ENCODE results near the gene DEFB124. TPM values are rescaled to one million over a fixed set of nuclear protein-coding genes. Genes with fewer than 3 reads are reported as not detected.
"Not testable (repeated sequence)": the region's sequence is repeated elsewhere in the genome, so short reads cannot be mapped to it uniquely, and the experiment has no call there.

The DEFB124 gene
- total and polyA plus RNA-seq, 9 donors: 0.41 to 1.7 (median 1.2) TPM; not detected in 1

- no CpG with 5 or more reads among the region's 48 CpGs for WGBS (ENCODE audit: insufficient coverage)
- not testable (repeated sequence) for H3K27me3 ChIP-seq (ENCODE audit: control insufficient read depth, insufficient read depth, low read length); H3K4me1 ChIP-seq (ENCODE audit: control insufficient read depth, insufficient read depth, low read length); H3K9me3 ChIP-seq (replicated peaks; ENCODE audit: control insufficient read depth, low read depth, low read length); DNase-seq; H3K4me3 ChIP-seq (ENCODE audit: low read length); H3K27ac ChIP-seq (ENCODE audit: low read length); H3K36me3 ChIP-seq (ENCODE audit: control insufficient read depth, insufficient read depth, low read length)
Measured at GRCh38 chr20:31426891-31427551, 47.9 kb downstream of the DEFB124 start.

GRCh38 chr20:31425797-31426196, 49.1 kb downstream of the DEFB124 start:
- H3K36me3 ChIP-seq (ENCODE audit: control insufficient read depth, insufficient read depth, low read length): no peaks in the 10 kb centered on the region
- DNase-seq: no peak
- no peaks in the 10 kb centered on the region for H3K27me3 ChIP-seq (ENCODE audit: control insufficient read depth, insufficient read depth, low read length)
- no peaks in the 10 kb centered on the region for H3K9me3 ChIP-seq (replicated peaks; ENCODE audit: control insufficient read depth, low read depth, low read length)
- no peak overlapping the region for H3K4me3 ChIP-seq (ENCODE audit: low read length)
- no peaks in the 10 kb centered on the region for H3K4me1 ChIP-seq (ENCODE audit: control insufficient read depth, insufficient read depth, low read length)
- no peak overlapping the region for H3K27ac ChIP-seq (ENCODE audit: low read length)

GRCh38 chr20:31418307-31418706, 56.6 kb downstream of the DEFB124 start:
- Histone ChIP-seq H3K4me3 (ENCODE audit: low read length) (no peak overlapping the region), H3K27ac (ENCODE audit: low read length) (no peak overlapping the region), H3K36me3 (ENCODE audit: control insufficient read depth, insufficient read depth, low read length) (no peaks in the 10 kb centered on the region), H3K9me3 (replicated peaks; ENCODE audit: control insufficient read depth, low read depth, low read length) (peaks cover 2% of the 10 kb centered on the region), H3K27me3 (ENCODE audit: control insufficient read depth, insufficient read depth, low read length) (no peaks in the 10 kb centered on the region), H3K4me1 (ENCODE audit: control insufficient read depth, insufficient read depth, low read length) (no peaks in the 10 kb centered on the region)
- WGBS (ENCODE audit: insufficient coverage): no CpG with 5 or more reads among the region's 7 CpGs
- DNase-seq: no peak

- Histone ChIP-seq H3K27ac (ENCODE audit: low read length) (no peak overlapping the region), H3K36me3 (ENCODE audit: control insufficient read depth, insufficient read depth, low read length) (no peaks in the 10 kb centered on the region), H3K4me1 (ENCODE audit: control insufficient read depth, insufficient read depth, low read length) (no peaks in the 10 kb centered on the region), H3K27me3 (ENCODE audit: control insufficient read depth, insufficient read depth, low read length) (no peaks in the 10 kb centered on the region), H3K9me3 (replicated peaks; ENCODE audit: control insufficient read depth, low read depth, low read length) (peaks cover 4% of the 10 kb centered on the region), H3K4me3 (ENCODE audit: low read length) (no peak overlapping the region)
- DNase-seq: no peak
- WGBS (ENCODE audit: insufficient coverage): no CpG with 5 or more reads among the region's 2 CpGs
Measured at GRCh38 chr20:31415653-31416052, 59.3 kb downstream of the DEFB124 start.

Other genes starting within 250 kb of the DEFB124 start
- gene DEFB115, start 217.5 kb downstream of the DEFB124 start, total RNA-seq: not detected
- not detected for gene DEFB115, start 217.5 kb downstream of the DEFB124 start, polyA plus RNA-seq (ENCODE audit: insufficient read depth in 1 of 8, insufficient read length in 8 of 8, low replicate concordance in 1 of 8)
- gene DEFB116, start 166.5 kb downstream of the DEFB124 start, total RNA-seq: not detected
- gene DEFB116, start 166.5 kb downstream of the DEFB124 start, polyA plus RNA-seq (ENCODE audit: insufficient read depth in 1 of 8, insufficient read length in 8 of 8, low replicate concordance in 1 of 8): 1 to 10 TPM in 1 of 8 donors, not detected in 7; 1.0 TPM
- not detected for gene DEFB118, start 106.5 kb downstream of the DEFB124 start, total RNA-seq
- gene DEFB118, start 106.5 kb downstream of the DEFB124 start, polyA plus RNA-seq (ENCODE audit: insufficient read depth in 1 of 8, insufficient read length in 8 of 8, low replicate concordance in 1 of 8): not detected
- gene DEFB119, start 84.5 kb downstream of the DEFB124 start, total RNA-seq: not detected
- not detected for gene DEFB119, start 84.5 kb downstream of the DEFB124 start, polyA plus RNA-seq (ENCODE audit: insufficient read depth in 1 of 8, insufficient read length in 8 of 8, low replicate concordance in 1 of 8)
- not detected for gene DEFB121, start 68.9 kb downstream of the DEFB124 start, total RNA-seq
- not detected for gene DEFB121, start 68.9 kb downstream of the DEFB124 start, polyA plus RNA-seq (ENCODE audit: insufficient read depth in 1 of 8, insufficient read length in 8 of 8, low replicate concordance in 1 of 8)
- not detected for gene DEFB123, start 34.5 kb downstream of the DEFB124 start, total RNA-seq
- gene DEFB123, start 34.5 kb downstream of the DEFB124 start, polyA plus RNA-seq (ENCODE audit: insufficient read depth in 1 of 8, insufficient read length in 8 of 8, low replicate concordance in 1 of 8): not detected
- gene REM1, start 161 bp upstream of the DEFB124 start, total RNA-seq: 9.6 TPM
- 1 to 10 TPM; 3.6 to 8.5 (median 5.6) TPM for gene REM1, start 161 bp upstream of the DEFB124 start, polyA plus RNA-seq (ENCODE audit: insufficient read depth in 1 of 8, insufficient read length in 8 of 8, low replicate concordance in 1 of 8)
- gene HM13, start 39.3 kb upstream of the DEFB124 start, total RNA-seq: 26.4 TPM
- gene HM13, start 39.3 kb upstream of the DEFB124 start, polyA plus RNA-seq (ENCODE audit: insufficient read depth in 1 of 8, insufficient read length in 8 of 8, low replicate concordance in 1 of 8): 100 to 1,000 TPM in 2 of 8 donors, 10 to 100 TPM in 6; 74.5 to 105 (median 78.8) TPM
- gene ID1, start 130.2 kb upstream of the DEFB124 start, total RNA-seq: 79.2 TPM
- 10 to 100 TPM; 21.2 to 51.1 (median 36.0) TPM for gene ID1, start 130.2 kb upstream of the DEFB124 start, polyA plus RNA-seq (ENCODE audit: insufficient read depth in 1 of 8, insufficient read length in 8 of 8, low replicate concordance in 1 of 8)
- 11.4 TPM for gene COX4I2, start 162.8 kb upstream of the DEFB124 start, total RNA-seq
- 10 to 100 TPM in 3 of 8 donors, 1 to 10 TPM in 5; 7.0 to 12.5 (median 8.5) TPM for gene COX4I2, start 162.8 kb upstream of the DEFB124 start, polyA plus RNA-seq (ENCODE audit: insufficient read depth in 1 of 8, insufficient read length in 8 of 8, low replicate concordance in 1 of 8)
- gene BCL2L1, start 247.7 kb upstream of the DEFB124 start, total RNA-seq: 27.5 TPM
- gene BCL2L1, start 247.7 kb upstream of the DEFB124 start, polyA plus RNA-seq (ENCODE audit: insufficient read depth in 1 of 8, insufficient read length in 8 of 8, low replicate concordance in 1 of 8): 10 to 100 TPM; 34.8 to 48.2 (median 41.3) TPM